ENCODE measurements around the gene HOXC9.

GRCh38 chr12:54040648-54041047 is 40.7 kb downstream of the HOXC9 start:
- TF ChIP-seq POLR2AphosphoS5 (IDR thresholded peaks at IDR 0.05) (no peak), CTCF (IDR thresholded peaks at IDR 0.05) (no peak)
